H1 (cell line): Measurements from ENCODE around the gene RIPOR1. TPM values are rescaled to one million over a fixed set of nuclear protein-coding genes. Genes with fewer than 3 reads are reported as not detected.

Source experiments
- EGR1 ChIP-seq: IDR thresholded peaks from 2 replicates; pipeline ENCODE4 v1.6.1; 2011; ENCODE audit warnings: low read depth, low read length, borderline replicate concordance
- HDAC2 ChIP-seq, 2 experiments: fragments of 300-600 bp in 1 of 2; sonication (generic) in 1 of 2; IDR thresholded peaks; 2 replicates each; pipeline ENCODE4 v1.6.1; 2011 to 2012; ENCODE audit warnings: low read depth in 2 of 2, low read length in 2 of 2, mild to moderate bottlenecking in 2 of 2, moderate library complexity in 2 of 2, borderline replicate concordance in 1 of 2, inconsistent platforms in 1 of 2
- SIX5 ChIP-seq: IDR thresholded peaks from 2 replicates; pipeline ENCODE4 v1.6.1; 2011; ENCODE audit warnings: mild to moderate bottlenecking, low read depth, low read length
- SUZ12 ChIP-seq: fragments of 200-600 bp; sonication (generic); IDR thresholded peaks from 2 replicates; pipeline ENCODE4 v1.6.1; 2012; ENCODE audit warnings: mild to moderate bottlenecking, inconsistent platforms, low read length, moderate library complexity, mixed read lengths
- TAF7 ChIP-seq: optimal IDR thresholded peaks from 2 replicates; pipeline ENCODE3; 2011; ENCODE audit warnings: low read depth, mild to moderate bottlenecking, inconsistent platforms, low read length, moderate library complexity, borderline replicate concordance
- TBP ChIP-seq: IDR thresholded peaks from 2 replicates; pipeline ENCODE4 v1.6.1; 2011; ENCODE audit warnings: low read depth, low read length, improper control_type of control experiment
- polyA plus RNA-seq, 7 experiments: library from polyadenylated mRNA; depleted of rRNA in 3 of 7; stranded (reverse) in 5 of 7; unstranded in 2 of 7; fragments of >200 nt in 5 of 7; fragments of 200-250 nt in 2 of 7; gene quantifications; 1 replicate in 5 of 7; 2 replicates in 1 of 7; 4 replicates in 1 of 7; pipeline versions ENCODE4 v1.2.1 to v1.2.3, GENCODE V29; 2011 to 2013; ENCODE audit warnings: missing spikeins in 2 of 7, mixed read lengths in 2 of 7
- total RNA-seq: library from RNA; stranded (reverse); fragmentation: NEBNext Ultra II Directional; extraction: Animal tissue kit (Norgen Biotek cat#: 25700); gene quantifications from 2 replicates; pipeline ENCODE4 v1.2.1, GENCODE V29; 2021

Gene RIPOR1
- total and polyA plus RNA-seq, 2 of the 8 experiments (the other 6 are each of a cell fraction or from before 2014, with no cell fraction given), result 2.7 to 10.1 TPM

DNA sequence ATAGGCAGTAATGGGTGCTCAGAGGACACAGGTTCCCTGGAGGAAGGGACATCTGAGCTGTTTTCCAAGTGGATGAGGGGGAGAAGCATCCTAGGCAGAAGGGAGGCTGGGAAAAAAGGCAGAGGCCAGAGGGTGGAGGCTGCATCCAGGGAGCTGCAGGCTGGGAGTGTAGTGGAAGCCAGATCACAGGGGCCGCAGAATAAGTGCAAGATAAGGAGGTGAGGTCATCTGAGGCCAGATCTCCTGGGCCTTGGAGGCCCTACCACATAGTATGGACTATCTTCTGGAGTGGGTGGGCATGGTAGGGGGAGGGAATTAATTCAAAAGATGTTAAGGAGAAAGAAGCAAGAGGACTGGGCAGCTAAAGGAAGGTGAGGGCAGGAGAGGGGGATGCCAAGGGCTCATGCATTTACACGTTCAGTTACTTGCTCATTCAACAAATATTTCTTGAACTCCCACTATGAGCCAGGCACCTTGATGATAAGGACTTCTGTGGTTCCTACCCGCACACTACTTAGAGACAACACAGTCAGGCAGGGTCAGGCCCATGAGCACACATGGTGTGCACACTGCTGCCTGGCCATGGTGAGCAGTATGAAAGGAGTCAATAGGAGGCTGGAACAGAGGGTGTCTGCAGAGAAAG lies 2.4 kb upstream of the RIPOR1 start (continued):
- TF ChIP-seq SIX5 (no peak), SUZ12 (no peak), TBP (no peak), TAF7 (no peak), EGR1 (no peak), HDAC2 (IDR thresholded peaks at IDR 0.05; ENCODE audit: borderline replicate concordance in 1 of 2, low read depth in 2 of 2, low read length in 2 of 2) (no peak)
